HepG2 (cell line): ENCODE measurements around the gene BCL2L13. TPM values are rescaled to one million over a fixed set of nuclear protein-coding genes. Genes with fewer than 3 reads are reported as not detected.

ENCODE experiments used
- ADNP ChIP-seq: sonication (generic); formaldehyde crosslinking; IDR thresholded peaks from 2 replicates; pipeline ENCODE4 v1.4.0; 2020; ENCODE audit warnings: missing genetic modification reagents
- DMTF1 ChIP-seq: sonication (generic); formaldehyde crosslinking; IDR thresholded peaks from 2 replicates; pipeline ENCODE4 v1.4.0; 2020; ENCODE audit warnings: mild to moderate bottlenecking, missing genetic modification reagents
- HBP1 ChIP-seq: IDR thresholded peaks from 2 replicates; pipeline ENCODE4 v1.6.1; 2016; ENCODE audit warnings: low read depth, control low read depth
- HNRNPK ChIP-seq: fragments of 200-400 bp; formaldehyde crosslinking; IDR thresholded peaks from 2 replicates; pipeline ENCODE4 v1.6.1; 2018; ENCODE audit warnings: low read length, low read depth, moderate library complexity, mild to moderate bottlenecking; ENCODE audit not compliant: poor library complexity, severe bottlenecking
- MED1 ChIP-seq: sonication (generic); formaldehyde crosslinking; IDR thresholded peaks from 2 replicates; pipeline ENCODE4 v1.4.0; 2020; ENCODE audit warnings: missing genetic modification reagents
- MTERF4 ChIP-seq: sonication (generic); formaldehyde crosslinking; IDR thresholded peaks from 2 replicates; pipeline ENCODE4 v1.8.0; 2023; ENCODE audit warnings: mild to moderate bottlenecking, missing genetic modification reagents
- PHF21A ChIP-seq: sonication (generic); formaldehyde crosslinking; IDR thresholded peaks from 2 replicates; pipeline ENCODE4 v1.5.0; 2020; ENCODE audit warnings: mild to moderate bottlenecking, missing genetic modification reagents
- POLR2A ChIP-seq, 2 experiments: IDR thresholded peaks; 2 replicates each; pipeline ENCODE4 v1.6.1; 2011; ENCODE audit warnings: low read depth in 2 of 2, low read length in 2 of 2, mild to moderate bottlenecking in 1 of 2, moderate library complexity in 1 of 2; ENCODE audit not compliant: insufficient read depth in 1 of 2
- SIN3A ChIP-seq: IDR thresholded peaks from 2 replicates; pipeline ENCODE4 v1.6.1; 2011; ENCODE audit warnings: low read depth, mild to moderate bottlenecking, control low read depth, low read length, borderline replicate concordance
- STAG1 ChIP-seq: sonication (generic); formaldehyde crosslinking; IDR thresholded peaks from 2 replicates; pipeline ENCODE4 v1.4.0; 2020; ENCODE audit warnings: missing genetic modification reagents
- TOPORS ChIP-seq: sonication (generic); formaldehyde crosslinking; IDR thresholded peaks from 2 replicates; pipeline ENCODE4 v1.8.0; 2023; ENCODE audit warnings: mild to moderate bottlenecking, missing genetic modification reagents
- ZFX ChIP-seq: sonication (generic); formaldehyde crosslinking; IDR thresholded peaks from 2 replicates; pipeline ENCODE4 v1.4.0; 2020; ENCODE audit warnings: mild to moderate bottlenecking, low read depth, missing genetic modification reagents, moderate library complexity
- ZFY ChIP-seq: sonication (generic); formaldehyde crosslinking; IDR thresholded peaks from 2 replicates; pipeline ENCODE4 v1.4.0; 2020; ENCODE audit warnings: missing genetic modification reagents
- ZNF234 ChIP-seq: sonication (generic); formaldehyde crosslinking; conservative IDR thresholded peaks from 2 replicates; pipeline ENCODE4 v1.5.1; 2020; ENCODE audit warnings: mild to moderate bottlenecking, missing genetic modification reagents
- ZNF281 ChIP-seq: sonication (generic); formaldehyde crosslinking; IDR thresholded peaks from 2 replicates; pipeline ENCODE4 v1.4.0; 2020; ENCODE audit warnings: missing genetic modification reagents, borderline replicate concordance
- ZNF441 ChIP-seq: sonication (generic); formaldehyde crosslinking; IDR thresholded peaks from 2 replicates; pipeline ENCODE4 v1.7.0; 2021; ENCODE audit warnings: missing genetic modification reagents, borderline replicate concordance
- ZNF547 ChIP-seq: sonication (generic); formaldehyde crosslinking; IDR thresholded peaks from 2 replicates; pipeline ENCODE4 v1.5.1; 2020; ENCODE audit warnings: mild to moderate bottlenecking, missing genetic modification reagents
- ZNF563 ChIP-seq: sonication (generic); formaldehyde crosslinking; IDR thresholded peaks from 2 replicates; pipeline ENCODE4 v1.8.0; 2022; ENCODE audit warnings: mild to moderate bottlenecking, moderate library complexity, missing genetic modification reagents
- ZSCAN21 ChIP-seq: sonication (generic); formaldehyde crosslinking; IDR thresholded peaks from 2 replicates; pipeline ENCODE4 v1.8.0; 2022; ENCODE audit warnings: mild to moderate bottlenecking, missing genetic modification reagents, moderate library complexity, borderline replicate concordance
- polyA plus RNA-seq, 8 experiments: library from polyadenylated mRNA; depleted of rRNA in 3 of 8; stranded (reverse) in 7 of 8; unstranded in 1 of 8; fragments of >200 nt; fragmentation: Illumina TruSeq in 4 of 8; extraction: Trizol in 4 of 8; gene quantifications; 2 replicates each; pipeline versions ENCODE4 v1.2.1 to v1.2.3, GENCODE V29; 2011 to 2016; ENCODE audit warnings: low read depth in 4 of 8, missing spikeins in 1 of 8, mixed read lengths in 1 of 8; ENCODE audit not compliant: insufficient read depth in 1 of 8
- total RNA-seq, 5 experiments: library from RNA; depleted of rRNA; stranded (reverse); fragments of >200 nt; fragmentation: Illumina TruSeq; extraction: Trizol; gene quantifications; 2 replicates each; pipeline ENCODE4 v1.2.3, GENCODE V29; 2016; ENCODE audit warnings: low read depth in 1 of 5

The BCL2L13 gene
- total and polyA plus RNA-seq, 2 of the 13 experiments (the other 11 are each of a cell fraction or from before 2014, with no cell fraction given): 13.5 to 14.6 TPM

GRCh38 chr22:17774206-17774925, 135.8 kb downstream of the BCL2L13 start, which contains the start of gene BID (continued):
- TF ChIP-seq HNRNPK (peak; percentile 4), ZNF563 (CRISPR knock-in tag) (peak; percentile 53; the same call in 1 of the 2 replicates), ZFX (CRISPR knock-in tag) (peak; percentile 60; the same call in 1 of the 2 replicates), PHF21A (CRISPR knock-in tag) (0 out of 2 replicates have a peak, but pooled peaks have one; percentile 20), POLR2A (IDR thresholded peaks at IDR 0.05; ENCODE audit: insufficient read depth in 1 of 2, low read depth in 2 of 2, low read length in 2 of 2) (peak in 1 of 2 experiments; percentile 73; a peak in 2 of 4 replicates), DMTF1 (no peak), MED1 (CRISPR knock-in tag) (0 out of 2 replicates have a peak, but pooled peaks have one; percentile 7), ZNF234 (CRISPR knock-in tag) (no peak), ZSCAN21 (CRISPR knock-in tag) (0 out of 2 replicates have a peak, but pooled peaks have one; percentile 41), ZNF547 (CRISPR knock-in tag) (0 out of 2 replicates have a peak, but pooled peaks have one; percentile 32), MTERF4 (CRISPR knock-in tag) (no peak), ADNP (no peak), ZNF281 (CRISPR knock-in tag) (no peak), STAG1 (no peak), HBP1 (no peak), ZNF441 (CRISPR knock-in tag) (0 out of 2 replicates have a peak, but pooled peaks have one; percentile 24), ZFY (CRISPR knock-in tag) (peak; percentile 65), SIN3A (peak; percentile 14; the same call in 1 of the 2 replicates), TOPORS (CRISPR knock-in tag) (0 out of 2 replicates have a peak, but pooled peaks have one; percentile 38)
